Measurements from ENCODE around the gene SNRPD3.
"Not testable (repeated sequence)": the region's sequence is repeated elsewhere in the genome, so short reads cannot be mapped to it uniquely, and the experiment has no call there.

The SNRPD3 gene

DNA sequence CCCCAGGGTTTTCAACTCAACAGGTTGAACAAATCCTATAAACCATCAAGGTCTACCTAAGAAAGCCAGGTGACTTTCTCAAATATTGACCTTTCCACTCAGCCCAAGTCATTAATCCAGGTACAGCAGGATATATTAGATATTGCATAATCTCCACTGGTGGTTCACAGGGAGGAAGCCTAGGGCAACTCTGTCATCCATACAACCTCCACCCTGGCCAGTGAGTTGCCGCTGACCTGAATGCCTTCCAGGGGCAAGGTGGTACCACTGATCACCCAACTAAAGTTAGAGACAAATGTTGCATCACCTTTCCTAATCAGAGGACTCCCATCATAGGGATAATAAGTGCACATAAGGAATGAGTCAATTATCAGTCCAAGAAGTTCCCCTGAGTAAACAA is 23.7 kb upstream of the SNRPD3 start:
- DNase-seq (ENCODE audit: low spot score), result no peak

DNA sequence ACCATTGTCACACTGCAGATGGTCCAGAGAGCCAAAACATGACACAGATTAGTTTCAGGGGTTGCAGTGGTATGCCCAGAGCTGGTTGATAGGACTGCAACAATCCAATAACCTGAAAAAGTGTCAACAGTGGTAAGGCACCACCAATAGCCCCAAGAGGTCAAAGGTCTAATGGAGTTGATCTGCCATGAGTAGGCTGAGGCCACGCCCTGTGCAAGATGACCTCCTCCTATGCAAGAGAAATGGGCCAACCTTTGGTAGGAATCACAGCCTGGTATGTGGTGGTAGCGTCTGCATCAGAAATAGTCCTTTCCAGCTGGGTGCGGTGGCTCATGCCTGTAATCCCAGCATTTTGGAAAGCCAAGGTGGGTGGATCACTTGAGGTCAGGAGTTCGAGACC is 20.5 kb upstream of the SNRPD3 start:
- no peak for DNase-seq (ENCODE audit: low spot score)

DNA sequence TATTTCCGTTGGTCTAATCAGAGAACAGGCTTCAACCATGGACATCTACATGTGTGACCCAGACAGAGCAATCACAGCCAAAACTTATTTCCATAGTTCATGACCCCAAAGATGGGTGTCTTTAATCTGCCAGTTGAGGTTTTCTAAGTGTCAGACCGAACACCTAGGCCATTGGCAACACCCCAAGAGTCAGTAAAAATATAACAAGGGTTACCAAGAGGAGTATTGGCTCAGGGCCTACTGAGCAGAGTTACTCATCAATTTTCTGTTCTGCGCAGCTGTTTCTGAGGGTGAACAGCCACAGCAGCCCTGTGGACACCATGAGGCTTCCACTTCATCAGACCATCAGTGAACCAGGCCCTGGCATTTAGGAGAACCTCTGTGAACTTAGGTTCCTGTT is 19.7 kb upstream of the SNRPD3 start:
- DNase-seq (ENCODE audit: low spot score), result no peak

DNA sequence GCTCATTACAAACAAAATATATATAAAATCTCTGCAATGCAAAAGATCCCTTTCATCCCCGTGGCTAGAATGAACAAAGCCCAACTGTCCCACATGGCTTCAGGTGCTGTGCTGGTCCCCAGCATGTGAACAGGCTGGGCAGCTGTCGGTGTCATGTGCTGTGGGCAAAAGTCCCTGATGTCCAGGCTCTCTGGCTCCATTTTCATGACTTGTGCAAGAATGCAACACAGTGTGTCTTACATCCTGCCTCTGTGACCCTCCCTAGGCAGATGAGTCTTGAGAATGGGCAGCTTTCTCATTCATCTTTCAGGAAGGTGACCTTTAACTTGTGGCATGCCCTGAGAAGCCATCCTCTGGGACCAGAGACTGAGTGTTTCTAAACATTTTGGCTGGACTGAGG is 15.3 kb upstream of the SNRPD3 start:
- DNase-seq (ENCODE audit: low spot score), result no peak

DNA sequence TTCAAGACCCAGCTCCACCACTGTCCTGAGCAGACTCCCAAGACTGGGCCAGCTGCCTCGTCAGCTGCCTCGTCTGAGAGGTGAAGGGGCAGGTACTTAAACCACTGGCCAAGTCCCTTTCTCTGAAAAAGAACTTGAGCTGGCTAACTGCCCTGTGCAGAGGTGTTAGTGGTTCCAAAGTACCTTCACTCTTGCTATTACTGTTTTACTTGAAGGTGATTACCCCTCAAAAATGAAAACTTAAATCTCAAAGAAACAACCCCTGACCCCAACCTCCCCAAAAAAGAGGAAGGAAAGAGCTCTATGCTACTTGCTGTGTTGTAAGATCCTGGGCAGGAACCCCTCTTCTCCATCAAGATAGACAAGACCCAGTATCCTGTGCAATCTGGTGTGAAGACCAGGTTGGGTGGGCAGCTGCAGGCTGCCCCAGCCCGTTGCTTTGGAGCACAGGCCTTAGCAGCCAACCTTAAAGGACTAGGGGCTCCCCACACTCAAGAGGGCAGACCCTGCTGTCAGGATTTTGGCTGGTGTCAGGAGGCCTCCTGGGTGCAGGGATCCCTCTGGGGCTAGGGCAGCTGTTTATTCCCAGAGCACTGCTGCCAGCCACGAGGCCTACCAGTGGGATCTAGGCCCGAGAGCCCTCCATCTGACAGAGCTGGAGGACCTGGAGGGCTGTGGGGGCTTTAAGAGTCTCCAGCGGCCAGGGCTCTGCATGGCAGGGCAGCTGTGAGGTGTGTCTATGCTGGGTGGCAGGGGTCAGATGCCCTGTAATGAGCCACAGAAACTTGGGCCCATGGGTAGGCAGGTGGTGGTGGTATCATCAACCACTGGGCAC is 13.9 kb upstream of the SNRPD3 start:
- DNase-seq (ENCODE audit: low spot score), result no peak

DNA sequence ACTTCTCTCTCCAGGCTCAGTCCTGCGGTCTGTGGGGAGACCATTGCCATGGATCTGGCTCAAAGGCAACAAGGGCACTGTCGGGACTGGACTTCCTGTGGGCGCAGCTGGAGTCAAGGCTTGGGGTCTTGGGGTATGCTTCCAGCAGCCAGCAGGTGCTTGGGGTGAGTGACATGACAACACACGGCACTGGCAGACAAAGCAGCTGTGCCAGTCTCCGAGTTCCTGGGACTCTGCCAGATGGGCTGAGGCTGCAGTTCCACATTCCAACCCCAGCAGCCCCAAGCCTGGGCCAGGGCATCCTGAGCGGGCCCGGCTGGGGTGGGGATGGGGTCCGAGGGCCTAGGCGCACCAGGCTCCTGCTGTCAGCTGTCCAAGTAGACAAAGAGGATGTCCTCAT is 13.2 kb upstream of the SNRPD3 start:
- no peak for DNase-seq (ENCODE audit: low spot score)

DNA sequence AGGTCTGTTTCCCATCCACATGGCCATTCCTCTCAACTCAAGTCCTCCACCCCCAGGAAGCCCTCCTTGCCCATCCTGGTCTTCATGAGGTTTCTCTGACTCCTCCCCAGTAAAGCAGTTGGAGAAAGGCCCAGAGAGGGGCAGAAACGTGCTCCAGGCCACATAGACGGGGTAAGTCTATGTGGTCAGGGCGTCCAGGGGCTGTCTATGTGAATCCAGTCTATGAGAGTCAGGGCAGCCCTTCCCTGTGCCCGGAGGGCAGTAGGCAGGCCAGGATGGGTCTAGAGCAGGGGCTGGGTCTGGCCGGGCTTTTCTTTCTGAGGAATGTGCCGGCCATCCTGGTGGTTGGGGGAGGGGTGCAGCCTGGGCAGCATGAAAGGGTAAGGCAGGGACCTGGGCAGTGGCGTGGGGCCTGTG is 12.6 kb upstream of the SNRPD3 start:
- DNase-seq (ENCODE audit: low spot score), result no peak

DNA sequence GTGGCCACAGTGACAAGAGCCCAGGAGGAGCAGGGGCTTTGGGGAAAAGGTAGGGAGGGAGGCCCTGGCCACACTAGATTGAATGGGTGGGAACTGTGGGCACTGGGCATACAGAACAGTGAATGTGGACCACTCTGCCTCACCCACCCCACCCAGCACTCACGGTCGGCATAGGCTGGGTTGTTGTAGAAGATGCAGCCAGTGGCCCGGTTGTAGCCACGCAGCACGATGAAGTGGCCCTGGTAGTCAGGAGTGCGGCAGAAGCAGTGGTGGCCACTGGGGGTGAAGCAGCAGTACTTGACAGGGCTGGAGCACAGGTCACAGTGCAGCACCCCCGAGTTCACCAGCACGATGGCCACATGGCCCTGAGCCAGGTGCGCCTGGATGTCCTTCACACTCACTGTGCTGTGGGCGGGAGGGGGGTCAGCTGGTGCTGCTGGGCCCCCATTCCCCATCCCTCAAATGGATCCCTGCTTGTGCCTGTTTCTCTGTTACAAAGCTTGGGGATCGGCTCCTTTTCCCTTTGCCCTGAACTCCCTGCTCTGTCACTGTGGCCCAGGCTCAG is 12.0 kb upstream of the SNRPD3 start:
- no peak for DNase-seq (ENCODE audit: low spot score)

DNA sequence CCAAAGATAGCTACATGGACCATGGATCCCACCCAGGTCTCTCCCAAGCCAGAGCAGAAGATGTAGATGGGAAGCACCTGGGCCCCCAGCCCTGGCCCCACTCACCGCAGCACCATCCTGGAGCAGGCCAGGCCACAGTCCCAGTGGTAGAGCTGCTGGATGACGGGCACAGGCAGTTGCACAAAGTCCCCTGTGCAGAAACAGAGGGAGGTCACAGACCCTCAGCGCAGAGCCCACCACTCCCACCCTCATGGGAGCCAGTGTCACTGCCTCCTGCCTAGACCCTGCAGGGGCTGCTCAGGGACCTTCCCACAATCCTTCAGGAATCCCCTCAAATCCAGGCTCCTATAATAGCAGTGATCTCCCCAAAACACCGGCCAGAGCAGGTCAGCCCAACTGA is 7.0 kb upstream of the SNRPD3 start:
- DNase-seq (ENCODE audit: low spot score), result no peak

DNA sequence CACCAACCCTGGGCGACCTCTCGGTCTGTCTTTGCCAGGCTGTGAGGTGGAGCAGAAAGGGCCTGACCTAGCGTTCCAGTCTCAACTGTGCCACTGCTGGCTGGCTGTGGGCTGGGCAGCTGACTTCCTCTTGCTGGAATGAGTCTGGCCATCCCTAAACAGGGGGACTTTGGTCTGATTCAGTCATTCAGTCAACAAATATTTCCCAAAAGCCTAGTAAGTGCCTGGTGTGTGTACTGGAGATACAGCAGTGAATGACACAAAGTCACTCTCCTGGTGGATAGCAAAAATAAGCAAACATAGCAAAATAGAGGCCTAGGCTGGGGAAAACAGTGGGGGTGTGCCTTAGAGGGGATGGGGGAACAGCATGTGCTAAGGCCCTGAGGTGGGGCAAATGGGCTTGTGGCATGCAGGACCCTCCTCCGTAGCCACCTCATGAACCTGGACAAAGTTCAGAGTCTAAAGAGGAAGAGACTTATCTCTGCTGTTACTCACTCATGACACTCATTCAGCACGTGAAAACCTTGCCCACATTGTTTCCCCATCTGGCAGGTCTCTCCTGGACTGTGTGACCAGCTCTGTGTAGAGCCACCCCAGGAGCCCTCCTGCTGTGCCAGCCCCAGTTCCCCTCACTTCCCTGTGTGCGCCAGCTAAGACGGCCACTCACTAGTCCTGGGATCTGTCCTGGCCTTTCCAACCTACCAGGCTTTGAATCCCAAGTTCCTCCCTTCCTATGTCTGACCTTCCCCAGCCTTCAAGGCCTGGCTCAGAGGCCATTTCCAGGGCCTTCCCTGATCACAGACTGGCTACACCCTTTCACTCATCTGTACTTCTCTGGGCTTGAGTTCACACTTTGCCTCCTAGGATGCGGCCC is 5.5 kb upstream of the SNRPD3 start:
- no peak for DNase-seq (ENCODE audit: low spot score)

DNA sequence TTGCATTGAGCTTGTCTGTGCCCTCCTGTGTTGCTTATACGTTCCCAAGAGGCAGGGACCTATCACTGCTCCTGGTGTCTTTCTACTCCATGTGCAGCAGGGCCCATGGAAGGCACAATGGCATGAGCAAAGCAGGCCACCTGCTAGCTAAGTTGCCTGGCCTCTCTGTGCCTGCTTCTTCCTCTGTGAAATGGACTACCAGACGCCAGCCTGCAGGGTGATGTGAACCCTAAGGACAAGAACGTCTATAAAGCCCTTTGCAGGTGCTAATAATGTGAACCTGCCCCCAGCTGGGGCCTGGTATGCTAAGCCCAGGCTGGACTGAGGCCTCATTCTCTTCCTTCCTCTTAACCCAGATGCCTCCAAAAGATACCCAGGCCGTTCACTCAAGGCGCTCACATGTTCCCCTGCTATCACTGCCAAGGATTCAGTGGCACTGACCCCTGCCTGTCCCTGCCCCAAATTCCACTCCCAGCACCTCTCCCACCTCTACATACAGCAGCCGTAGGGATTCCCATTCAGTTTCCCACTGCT is 4.8 kb upstream of the SNRPD3 start:
- no peak for DNase-seq (ENCODE audit: low spot score)

DNA sequence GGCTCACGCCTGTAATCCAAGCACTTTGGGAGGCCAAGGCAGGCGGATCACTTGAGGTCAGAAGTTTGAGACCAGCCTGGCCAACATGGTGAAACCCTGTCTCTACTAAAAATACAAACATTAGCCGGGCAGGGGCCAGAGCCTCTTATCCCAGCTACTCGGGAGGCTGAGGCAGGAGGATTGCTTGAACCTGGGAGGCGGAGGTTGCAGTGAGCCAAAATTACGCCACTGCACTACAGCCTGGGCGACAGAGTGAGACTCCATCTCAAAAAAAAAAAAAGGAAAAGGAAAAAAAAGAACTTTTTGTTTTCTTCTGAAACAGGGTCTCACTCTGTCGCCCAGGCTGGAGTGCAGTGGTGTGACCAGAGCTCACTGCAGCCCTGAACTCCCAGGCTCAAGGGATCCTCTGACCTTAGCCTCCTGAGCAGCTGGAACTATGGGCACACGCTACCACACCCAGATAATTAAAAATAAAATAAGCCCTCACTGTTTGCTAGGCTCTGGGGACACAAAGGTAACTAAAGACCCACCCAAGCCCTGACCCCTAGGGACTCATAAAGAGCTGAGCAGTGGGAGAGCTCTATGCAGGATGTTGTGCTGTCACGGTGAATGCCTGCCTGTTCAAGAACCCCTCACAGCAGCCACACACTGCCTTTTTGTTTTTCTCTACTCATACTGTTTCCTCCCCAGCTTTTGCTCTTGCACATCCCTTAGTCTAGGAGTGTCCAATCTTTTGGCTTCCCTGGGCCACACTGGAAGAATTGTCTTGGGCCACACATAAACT is 3.1 kb upstream of the SNRPD3 start:
- DNase-seq (ENCODE audit: low spot score), result not testable (repeated sequence)

DNA sequence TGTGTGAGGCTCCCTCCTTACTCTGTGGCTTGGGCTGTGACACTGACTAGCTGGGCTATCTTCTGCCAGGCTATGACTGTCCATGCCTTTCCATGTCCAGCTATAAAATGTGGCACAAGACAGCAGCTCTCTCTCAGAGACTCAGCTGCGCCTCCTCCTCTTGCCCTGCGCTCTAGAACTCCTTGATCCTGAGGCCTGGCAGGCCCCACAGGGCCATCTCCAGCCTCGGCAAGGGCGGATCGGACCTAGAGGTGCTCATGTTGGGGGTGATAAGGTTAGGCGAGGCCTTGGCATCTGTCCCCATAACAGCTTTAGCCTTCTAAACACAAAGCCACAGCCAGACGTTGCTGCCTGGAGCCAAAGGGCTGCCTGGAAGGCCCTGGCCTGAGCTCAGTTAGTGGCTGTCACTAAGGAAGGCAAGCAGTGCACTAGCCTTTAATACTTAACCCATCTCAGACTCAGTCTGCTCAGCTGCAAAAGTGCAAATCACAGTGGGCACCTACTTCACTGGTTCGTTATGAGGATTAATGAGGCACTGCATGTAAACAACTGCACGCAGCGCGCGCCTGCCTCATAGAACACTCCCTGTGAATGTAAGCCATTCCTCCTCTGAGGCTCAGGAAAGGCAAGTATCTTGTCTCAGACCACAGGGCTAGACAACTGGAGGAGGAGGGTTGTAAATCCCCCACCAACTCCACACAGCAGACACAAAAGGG is 2.0 kb upstream of the SNRPD3 start:
- no peak for DNase-seq (ENCODE audit: low spot score)

DNA sequence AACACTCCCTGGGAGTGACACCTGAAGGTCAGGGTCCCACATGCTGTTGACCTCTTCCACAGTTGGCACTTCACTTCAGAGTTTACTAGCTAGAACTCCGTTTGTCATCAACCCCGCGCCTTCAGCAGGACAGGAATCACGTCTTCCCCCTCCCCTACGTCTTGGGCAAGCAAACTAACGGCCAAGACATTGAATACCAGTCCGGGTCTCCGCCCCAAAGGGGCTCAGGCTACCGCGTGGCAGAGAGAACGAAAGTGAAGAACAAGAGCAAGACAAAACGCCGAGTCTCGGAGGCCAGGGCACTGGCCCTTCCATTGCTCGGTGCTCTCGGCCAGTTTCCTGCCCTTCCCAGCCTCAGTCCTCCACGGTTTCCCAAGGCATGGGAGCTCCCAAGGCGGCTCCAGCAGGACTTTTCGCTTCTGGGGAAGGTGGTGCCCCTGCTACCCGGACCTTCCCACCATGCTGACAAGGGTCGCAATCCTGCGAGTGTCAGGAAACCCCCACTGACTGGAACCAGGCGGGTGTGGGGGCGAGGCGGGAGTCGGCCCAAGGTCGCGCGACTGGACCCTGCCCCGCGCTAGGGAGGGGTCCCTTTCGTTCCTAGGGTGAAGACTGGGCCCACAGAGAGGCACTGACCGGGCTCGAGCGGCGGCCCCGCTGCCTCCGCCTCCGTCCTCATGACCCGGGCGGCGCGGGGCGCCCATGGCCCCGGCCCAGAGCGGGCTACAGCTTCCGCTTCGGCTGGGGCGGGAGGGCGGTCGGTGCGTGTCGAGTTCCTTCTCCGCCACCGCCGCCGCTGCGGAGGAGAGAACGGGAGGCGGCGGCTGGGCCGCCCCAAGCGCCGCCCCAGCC is 1.3 kb upstream of the SNRPD3 start, which contains the start of gene GUCD1:
Gene GUCD1 (minus strand): TSS at position 826 of the 852 bp plus-strand sequence. CDS start 147 bp downstream, at position 679.
- DNase-seq (ENCODE audit: low spot score), result peak; percentile 63

DNA sequence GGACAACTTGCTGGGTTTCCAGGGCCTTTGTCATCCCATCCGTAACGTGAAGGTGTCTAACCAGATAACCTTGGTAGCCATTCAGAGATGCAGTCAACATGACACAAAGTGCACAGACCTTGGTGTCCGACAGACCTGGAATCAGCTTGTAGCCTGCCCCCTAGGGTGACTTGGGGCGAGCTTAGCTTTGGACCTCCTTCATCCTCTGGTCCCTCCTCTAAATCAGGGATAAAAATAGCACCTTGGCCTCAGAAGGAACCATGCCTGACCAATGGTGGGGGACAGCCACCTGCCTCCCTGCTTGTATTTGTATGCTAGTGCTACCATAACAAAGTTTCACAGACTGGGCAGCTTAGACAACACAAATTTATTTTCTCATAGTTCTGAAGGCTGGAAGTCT is 3.7 kb downstream of the SNRPD3 start:
- no peak for DNase-seq (ENCODE audit: low spot score)

DNA sequence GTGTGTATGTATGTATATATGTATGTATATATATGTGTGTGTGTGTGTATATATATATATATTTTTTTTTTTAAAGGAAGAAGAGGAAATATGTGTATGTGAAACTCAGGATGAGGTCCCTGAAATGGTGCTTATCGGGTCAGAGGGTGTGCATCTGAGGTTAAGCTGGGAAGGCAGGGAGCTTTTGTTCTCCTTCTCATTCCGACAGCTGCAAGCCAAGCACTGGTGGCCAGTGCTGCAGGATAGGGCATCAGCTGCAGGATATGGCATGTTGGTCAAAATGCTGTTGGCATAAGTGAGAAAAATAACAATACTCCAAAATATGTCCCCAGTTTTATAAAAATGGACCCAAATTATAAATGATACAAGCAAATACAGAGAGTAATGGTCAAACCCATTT is 7.4 kb downstream of the SNRPD3 start:
- no peak for DNase-seq (ENCODE audit: low spot score)

DNA sequence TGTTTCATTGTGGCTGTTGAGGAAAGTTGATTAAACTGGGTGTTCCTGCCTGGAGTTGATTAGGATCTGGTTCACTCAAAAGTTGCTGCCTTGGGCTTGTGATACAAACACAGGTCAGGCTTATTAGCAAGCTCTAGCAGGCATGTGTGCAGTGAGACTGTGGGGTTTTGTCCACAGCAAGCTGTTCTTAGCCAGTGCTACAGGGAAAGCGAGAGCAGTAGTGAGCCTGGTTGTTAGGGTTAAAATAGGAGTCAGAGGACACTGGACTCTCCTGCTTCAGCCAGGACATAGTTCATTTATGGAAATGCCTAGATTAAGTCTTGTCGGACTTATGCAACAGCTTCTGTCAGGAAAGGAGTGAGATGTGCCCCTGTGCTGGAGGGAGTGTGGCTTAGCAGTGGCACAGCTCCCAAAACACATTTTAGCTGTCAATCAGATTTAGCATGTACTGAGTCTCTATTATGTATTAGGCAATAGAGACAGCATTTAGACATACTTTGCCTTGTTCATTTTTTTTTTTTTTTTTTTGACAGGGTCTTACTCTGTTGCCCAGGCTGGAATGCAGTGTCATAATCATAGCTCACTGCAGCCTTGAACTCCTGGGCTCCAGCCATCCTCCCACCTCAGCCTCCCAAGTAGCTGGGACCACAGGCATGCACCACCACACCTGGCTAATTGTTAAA is 8.7 kb downstream of the SNRPD3 start:
- no peak for DNase-seq (ENCODE audit: low spot score)

DNA sequence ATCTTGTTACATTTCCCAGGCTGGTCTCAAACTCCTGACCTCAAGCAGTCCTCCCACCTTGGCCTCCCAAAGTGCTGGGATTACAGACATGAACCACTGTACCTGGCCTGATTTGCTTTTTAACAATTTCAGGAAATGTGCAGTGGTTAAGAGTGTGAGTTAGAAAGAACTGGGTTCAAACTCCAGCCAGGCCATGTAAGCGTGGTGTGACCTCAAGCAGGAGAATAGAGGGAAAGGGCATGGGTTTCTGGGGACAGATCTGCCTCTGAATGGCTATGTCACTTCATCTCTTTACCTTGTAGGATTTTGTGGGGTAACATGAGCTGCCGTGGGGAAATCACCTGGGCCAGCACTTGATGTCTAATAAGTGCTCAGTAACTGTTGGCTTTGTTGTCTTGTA is 9.3 kb downstream of the SNRPD3 start:
- DNase-seq (ENCODE audit: low spot score), result no peak

DNA sequence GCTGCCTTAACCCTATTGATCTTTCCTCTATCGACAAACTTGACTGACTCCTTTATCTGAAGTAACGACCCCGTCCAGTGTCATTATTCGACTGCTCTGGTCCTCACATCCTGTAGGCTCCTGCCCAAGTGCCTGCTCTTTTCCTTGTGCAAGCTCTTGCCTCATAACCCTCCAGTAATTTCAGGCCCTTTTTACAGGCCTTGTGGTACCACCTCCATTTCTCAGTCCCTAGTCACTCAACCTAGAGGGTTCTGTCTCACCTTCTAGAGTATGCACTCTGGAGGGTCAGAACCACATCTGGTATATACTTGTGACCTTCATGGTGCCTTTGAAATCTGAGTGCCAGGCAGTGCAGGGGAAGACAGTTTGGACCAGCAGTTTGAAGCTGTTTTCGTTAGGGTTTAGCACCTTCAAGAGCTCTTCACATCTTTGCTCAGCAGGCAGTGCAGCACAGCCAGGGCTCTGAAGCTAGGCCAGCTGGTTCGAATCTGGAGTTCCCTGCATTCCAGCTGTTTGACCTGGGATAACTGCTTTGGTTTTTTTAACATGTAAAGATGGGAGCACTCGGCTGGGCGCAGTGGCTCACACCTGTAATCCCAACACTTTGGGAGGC is 11.2 kb downstream of the SNRPD3 start:
- no peak for DNase-seq (ENCODE audit: low spot score)
